Measurements from ENCODE around the gene OR2Z1.
"Not testable (repeated sequence)": the region's sequence is repeated elsewhere in the genome, so short reads cannot be mapped to it uniquely, and the experiment has no call there.

The OR2Z1 gene

DNA sequence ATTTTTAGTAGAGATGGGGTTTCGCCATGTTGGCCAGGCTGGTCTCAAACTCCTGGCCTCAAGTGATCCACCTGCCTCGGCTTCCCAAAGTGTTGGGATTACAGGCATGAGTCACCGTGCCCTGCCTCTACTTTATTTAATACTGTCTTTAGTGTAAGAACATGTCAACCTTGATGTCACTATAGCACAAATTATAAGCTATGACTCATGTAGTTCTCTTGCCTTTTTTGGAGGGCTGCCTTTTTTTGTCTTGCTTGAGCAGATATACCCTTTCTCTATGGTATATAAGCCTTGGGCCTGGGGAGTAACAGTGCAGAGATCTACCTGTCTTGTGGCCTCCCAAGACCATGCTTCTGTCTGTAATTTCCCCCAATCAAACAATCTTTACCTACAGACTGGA is 16.1 kb upstream of the OR2Z1 start:
- not testable (repeated sequence) for DNase-seq

DNA sequence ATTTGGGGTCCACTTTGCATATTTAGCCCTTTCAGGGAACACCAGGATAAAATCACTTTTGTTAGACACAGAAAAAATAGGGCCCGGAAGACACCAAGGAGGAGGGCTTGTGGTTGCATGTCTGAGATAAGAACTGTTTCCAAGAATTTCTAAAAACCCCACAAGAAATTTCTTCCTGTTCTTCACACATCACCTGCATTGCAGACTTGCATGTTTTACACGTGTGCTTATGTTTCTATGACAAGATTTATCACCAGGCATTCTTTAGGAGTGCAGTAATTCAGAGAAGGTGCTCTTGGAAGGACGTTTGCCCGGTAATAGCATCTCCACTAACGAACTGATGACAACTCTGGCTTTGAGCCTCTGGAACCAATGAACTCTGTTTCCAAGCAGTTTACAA is 15.7 kb upstream of the OR2Z1 start:
- no peak for DNase-seq

DNA sequence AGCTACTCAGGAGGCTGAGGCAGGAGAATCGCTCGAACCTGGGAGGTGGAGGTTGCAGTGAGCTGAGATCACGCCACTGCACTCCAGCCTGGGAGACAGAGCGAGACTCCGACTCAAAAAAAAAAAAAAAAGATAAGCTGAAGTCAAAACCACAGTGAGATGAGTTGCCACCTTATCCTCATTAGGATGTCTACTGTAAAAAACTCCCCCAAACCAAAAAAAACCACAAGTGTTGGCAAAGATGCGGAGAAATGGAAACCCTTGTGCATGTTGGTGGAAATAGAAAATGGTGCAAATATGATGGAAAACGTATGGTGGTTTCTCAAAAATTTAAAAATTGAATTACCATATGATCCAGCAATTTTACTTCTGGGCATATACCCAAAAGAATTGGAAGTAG is 11.1 kb upstream of the OR2Z1 start:
- DNase-seq, result not testable (repeated sequence)

DNA sequence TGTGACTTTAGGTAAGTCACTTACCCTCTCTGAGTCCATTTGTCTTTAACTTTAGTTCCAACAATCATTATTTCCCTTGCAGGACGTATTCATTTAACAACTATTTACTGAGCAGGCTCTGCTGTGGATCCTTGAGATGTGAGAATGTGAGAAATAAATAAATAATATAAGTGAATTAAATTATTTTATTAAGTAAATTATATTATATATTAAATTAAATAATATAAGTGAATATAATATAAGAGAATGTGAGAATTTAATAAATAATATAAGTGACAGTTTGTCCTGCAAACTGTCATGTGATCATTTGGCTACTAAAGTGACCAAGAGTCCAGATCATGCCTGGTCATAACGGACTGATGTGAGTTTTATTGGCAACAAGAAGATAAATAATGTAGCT is 598 bp downstream of the OR2Z1 start:
- no peak for DNase-seq

DNA sequence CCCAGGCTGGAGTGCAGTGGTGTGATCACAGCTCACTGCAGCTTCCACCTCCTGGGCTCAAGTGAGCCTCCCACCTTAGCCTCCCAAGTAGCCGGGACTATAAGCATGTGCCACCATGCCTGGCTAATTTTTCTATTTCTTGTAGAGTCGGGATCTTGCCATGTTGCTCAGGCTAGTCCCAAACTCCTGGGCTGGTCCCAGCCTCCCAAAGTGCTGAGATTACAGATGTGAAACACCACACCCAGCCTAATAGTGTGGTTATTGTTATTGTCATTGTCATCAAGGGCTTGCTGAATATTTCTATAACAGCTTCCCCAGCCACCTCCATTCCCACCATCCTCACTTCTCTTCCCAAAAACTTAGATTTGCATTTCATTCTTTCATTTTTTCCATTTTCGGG is 2.8 kb downstream of the OR2Z1 start:
- no peak for DNase-seq

DNA sequence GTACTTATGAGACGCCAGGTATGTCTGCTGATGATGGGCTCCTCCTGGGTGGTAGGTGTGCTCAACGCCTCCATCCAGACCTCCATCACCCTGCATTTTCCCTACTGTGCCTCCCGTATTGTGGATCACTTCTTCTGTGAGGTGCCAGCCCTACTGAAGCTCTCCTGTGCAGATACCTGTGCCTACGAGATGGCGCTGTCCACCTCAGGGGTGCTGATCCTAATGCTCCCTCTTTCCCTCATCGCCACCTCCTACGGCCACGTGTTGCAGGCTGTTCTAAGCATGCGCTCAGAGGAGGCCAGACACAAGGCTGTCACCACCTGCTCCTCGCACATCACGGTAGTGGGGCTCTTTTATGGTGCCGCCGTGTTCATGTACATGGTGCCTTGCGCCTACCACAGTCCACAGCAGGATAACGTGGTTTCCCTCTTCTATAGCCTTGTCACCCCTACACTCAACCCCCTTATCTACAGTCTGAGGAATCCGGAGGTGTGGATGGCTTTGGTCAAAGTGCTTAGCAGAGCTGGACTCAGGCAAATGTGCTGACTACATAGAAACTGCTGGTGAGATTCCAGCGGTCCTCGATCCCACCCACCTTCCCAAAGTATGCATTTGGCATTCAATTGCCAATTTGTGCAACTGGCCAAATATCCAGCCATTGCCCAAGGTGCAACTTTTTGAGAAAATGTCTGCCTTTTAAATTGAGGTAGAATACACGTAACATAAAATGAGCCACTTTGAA is 10.2 kb downstream of the OR2Z1 start:
- no peak for DNase-seq

DNA sequence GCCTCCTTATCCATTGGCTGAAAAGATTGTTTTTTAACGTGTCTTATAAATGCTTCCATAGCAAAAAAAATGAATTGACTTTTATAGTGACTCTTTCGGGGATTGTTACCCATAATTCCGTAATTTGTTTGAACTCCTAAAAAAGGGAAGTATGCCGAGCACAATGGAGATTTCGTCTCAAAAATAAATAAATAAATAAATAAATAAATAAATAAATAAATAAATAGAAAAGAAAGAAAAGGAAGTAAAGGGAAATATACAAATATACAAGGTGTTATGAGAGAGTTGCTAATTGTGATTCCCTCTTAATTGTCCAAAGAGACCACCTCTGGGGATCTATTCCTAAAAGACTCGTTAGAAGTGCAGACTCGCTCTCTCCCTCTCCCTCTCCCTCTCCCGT is 16.9 kb downstream of the OR2Z1 start:
- DNase-seq, result no peak

DNA sequence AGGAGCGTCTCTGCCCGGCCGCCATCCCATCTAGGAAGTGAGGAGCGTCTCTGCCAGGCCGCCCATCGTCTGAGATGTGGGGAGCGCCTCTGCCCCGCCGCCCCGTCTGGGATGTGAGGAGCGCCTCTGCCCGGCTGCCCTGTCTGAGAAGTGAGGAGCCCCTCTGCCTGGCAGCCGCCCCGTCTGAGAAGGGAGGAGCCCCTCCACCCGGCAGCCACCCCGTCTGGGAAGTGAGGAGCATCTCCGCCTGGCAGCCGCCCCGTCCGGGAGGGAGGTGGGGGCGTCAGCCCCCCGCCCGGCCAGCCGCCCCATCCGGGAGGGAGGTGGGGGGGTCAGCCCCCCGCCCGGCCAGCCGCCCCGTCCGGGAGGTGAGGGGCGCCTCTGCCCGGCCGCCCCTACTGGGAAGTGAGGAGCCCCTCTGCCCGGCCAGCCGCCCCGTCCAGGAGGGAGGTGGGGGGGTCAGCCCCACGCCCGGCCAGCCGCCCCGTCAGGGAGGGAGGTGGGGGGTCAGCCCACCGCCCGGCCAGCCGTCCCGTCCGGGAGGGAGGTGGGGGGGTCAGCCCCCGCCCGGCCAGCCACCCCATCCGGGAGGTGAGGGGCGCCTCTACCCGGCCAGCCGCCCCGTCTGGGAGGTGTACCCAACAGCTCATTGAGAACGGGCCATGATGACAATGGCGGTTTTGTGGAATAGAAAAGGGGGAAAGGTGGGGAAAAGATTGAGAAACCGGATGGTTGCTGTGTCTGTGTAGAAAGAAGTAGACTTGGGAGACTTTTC is 18.0 kb downstream of the OR2Z1 start:
- not testable (repeated sequence) for DNase-seq

DNA sequence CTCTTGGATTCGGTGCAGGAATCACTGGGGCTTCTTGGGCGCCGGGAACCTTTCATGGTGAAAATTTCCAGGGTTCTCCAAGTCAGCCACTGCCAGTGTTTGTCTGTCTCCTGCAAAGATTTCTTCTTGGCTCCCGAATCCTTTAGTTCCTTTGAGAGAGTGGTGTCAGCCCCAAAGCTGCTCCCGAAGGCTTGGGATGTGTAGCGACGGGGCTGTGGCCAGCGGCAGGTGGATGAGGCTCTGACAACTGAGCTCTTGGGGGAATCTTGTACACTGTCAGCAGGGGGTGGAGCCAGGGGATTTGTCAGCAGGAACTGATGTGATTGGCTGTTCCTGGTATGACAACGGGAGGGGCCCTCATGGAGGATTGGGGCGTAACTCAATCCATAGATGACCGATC is 45.8 kb downstream of the OR2Z1 start:
- DNase-seq, result not testable (repeated sequence)

DNA sequence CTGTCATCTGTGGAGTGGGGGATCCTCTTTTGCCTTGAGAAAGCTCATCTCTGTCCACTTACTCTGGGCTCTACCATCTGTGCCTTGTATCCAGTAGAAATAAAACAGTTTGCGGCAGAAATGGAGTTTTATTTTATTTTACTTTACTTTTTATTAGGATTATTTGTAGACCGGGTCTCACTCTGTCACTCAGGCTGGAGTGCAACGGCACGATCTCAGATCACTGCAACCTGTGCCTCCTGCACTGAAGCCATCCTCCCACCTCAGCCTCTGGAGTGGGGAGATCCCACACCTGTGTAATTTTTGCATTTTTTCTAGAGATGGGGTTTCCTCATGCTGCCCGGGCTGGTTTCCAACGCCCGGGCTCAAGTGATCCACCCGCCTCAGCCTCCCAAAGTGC is 47.8 kb downstream of the OR2Z1 start:
- DNase-seq, result not testable (repeated sequence)

DNA sequence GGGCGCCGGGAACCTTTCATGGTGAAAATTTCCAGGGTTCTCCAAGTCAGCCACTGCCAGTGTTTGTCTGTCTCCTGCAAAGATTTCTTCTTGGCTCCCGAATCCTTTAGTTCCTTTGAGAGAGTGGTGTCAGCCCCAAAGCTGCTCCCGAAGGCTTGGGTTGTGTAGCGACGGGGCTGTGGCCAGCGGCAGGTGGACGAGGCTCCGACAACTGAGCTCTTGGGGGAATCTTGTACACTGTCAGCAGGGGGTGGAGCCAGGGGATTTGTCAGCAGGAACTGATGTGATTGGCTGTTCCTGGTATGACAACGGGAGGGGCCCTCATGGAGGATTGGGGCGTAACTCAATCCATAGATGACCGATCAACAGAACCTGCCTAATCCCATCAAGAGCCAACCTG is 52.2 kb downstream of the OR2Z1 start:
- not testable (repeated sequence) for DNase-seq
